ENCODE measurements around the gene MSL1.

Gene MSL1

DNA sequence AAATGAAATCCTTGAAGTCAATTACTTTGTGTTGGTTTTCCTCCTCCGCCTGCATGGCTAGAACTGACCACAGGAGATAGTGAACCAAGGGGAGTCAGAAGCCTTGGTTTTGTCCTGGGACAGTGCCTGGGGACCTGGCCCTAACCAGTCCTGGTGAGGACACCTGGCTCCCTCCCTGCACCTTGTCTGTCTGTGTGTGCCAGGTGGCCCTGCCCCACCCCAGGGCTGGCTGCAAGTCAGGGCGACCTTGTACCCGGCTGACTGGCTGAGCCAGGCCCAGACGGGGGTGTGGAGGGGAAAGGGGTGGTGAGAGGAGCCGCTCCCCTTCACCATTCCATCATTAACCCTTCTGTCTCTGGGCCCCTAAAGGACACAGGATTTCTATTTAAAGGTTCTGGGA lies 58.9 kb downstream of the MSL1 start:
- DNase-seq (ENCODE audit: low read depth), result no peak
- H3K4me3 ChIP-seq (ENCODE audit: low read length), result no peak overlapping the region

DNA sequence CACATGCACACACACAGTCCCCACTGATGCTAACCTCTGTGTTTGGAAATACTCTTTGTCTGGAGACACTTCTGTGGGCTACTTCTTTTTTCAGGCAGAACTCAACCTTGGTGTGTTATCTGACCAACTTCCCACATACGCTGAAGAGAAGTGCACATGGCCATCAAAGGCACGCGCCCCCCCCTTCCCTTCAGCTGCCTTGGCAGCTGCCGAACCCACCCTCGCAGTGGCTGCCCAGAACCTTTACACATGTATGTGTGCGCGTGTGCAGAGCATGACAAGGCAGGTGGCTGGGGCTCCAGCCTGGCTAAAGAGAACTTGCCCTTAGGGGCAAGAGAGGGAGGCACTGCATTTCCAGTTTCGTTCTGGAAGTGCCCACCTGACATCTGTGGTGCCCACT lies 59.4 kb downstream of the MSL1 start:
- H3K4me3 ChIP-seq (ENCODE audit: low read length), result no peak overlapping the region
- TF ChIP-seq, protein P1, sequence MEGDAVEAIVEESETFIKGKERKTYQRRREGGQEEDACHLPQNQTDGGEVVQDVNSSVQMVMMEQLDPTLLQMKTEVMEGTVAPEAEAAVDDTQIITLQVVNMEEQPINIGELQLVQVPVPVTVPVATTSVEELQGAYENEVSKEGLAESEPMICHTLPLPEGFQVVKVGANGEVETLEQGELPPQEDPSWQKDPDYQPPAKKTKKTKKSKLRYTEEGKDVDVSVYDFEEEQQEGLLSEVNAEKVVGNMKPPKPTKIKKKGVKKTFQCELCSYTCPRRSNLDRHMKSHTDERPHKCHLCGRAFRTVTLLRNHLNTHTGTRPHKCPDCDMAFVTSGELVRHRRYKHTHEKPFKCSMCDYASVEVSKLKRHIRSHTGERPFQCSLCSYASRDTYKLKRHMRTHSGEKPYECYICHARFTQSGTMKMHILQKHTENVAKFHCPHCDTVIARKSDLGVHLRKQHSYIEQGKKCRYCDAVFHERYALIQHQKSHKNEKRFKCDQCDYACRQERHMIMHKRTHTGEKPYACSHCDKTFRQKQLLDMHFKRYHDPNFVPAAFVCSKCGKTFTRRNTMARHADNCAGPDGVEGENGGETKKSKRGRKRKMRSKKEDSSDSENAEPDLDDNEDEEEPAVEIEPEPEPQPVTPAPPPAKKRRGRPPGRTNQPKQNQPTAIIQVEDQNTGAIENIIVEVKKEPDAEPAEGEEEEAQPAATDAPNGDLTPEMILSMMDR (conservative IDR thresholded peaks at IDR 0.05; ENCODE audit: low read length), result no peak
- DNase-seq (ENCODE audit: low read depth), result no peak

More for the DNA sequence above, 58.9 kb downstream of the MSL1 start:
- TF ChIP-seq, protein P1 (conservative IDR thresholded peaks at IDR 0.05; ENCODE audit: low read length), result no peak

DNA sequence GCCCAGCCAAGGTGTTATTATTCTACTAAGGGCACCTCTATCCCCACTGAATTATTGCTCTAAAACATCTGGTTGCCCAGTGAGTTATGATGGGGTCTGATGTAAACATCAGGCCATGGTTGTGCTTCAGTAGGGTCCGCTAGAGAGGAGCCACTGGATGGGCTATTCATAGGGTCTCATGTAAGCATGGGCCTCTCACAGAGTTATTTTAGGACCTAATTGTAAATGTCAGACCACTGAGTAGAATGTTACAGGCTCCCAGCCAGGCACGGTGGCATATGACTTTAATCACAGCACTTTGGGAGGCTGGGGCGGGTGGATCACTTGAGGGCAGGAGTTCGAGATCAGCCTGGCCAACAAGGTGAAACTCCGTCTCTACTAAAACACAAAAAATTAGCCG lies 60.8 kb downstream of the MSL1 start:
- no peak overlapping the region for H3K4me3 ChIP-seq (ENCODE audit: low read length)
- TF ChIP-seq, protein P1 (conservative IDR thresholded peaks at IDR 0.05; ENCODE audit: low read length), result no peak
- DNase-seq (ENCODE audit: low read depth), result no peak

All from AG10803 (cell line).